Activated naive CD4-positive, alpha-beta T cell treated with anti-CD3 and anti-CD28 coated beads, Interleukin-2, amount 50 U/mL, for 72 hours (primary cell): ENCODE results near the gene RTN4RL1. TPM values are rescaled to one million over a fixed set of nuclear protein-coding genes. Genes with fewer than 3 reads are reported as not detected.

ENCODE experiments used
- ATAC-seq, 2 donors: fragments of 150-1000 bp; cut with Tn5 transposase; 2 replicates each; pipeline ENCODE4 v1.10.0; 2021; ENCODE audit warnings: mild to moderate bottlenecking in 2 of 2, moderate library complexity in 2 of 2
- DNase-seq, 2 donors: peaks; one replicate each; pipeline ENCODE4 v3.0.0; 2021 to 2022; ENCODE audit warnings: low spot score in 2 of 2
- H3K27ac Mint-ChIP-seq, 2 donors: one replicate each; pipeline ENCODE4 v1.8.0; 2022; ENCODE audit warnings: mild to moderate bottlenecking in 2 of 2, mixed read lengths in 2 of 2
- H3K36me3 Mint-ChIP-seq, 2 donors: one replicate each; pipeline ENCODE4 v1.8.0; 2022; ENCODE audit warnings: mixed read lengths in 2 of 2
- H3K9me3 Mint-ChIP-seq, 2 donors: one replicate each; pipeline ENCODE4 v1.8.0; 2022; ENCODE audit warnings: mixed read lengths in 2 of 2
- total RNA-seq, 2 donors: library from RNA; stranded (reverse); gene quantifications; one replicate each; pipeline ENCODE4 v1.2.3, GENCODE V29; 2022

RTN4RL1 gene
- total RNA-seq, 2 donors from 2014 or later, result 0.06 to 0.07 TPM

- no peaks in the 10 kb centered on the region for H3K36me3 Mint-ChIP-seq
- no peak for DNase-seq
Measured at GRCh38 chr17:1980665-1981250, 44.4 kb downstream of the RTN4RL1 start.

GRCh38 chr17:1979182-1979985 is 45.8 kb downstream of the RTN4RL1 start:
- DNase-seq, result no peak
- no peak for ATAC-seq
- H3K27ac Mint-ChIP-seq, result no peak overlapping the region

More at GRCh38 chr17:1980665-1981250, 44.4 kb downstream of the RTN4RL1 start:
- ATAC-seq, result no peak
- no peak overlapping the region for H3K27ac Mint-ChIP-seq
- no peaks in the 10 kb centered on the region for H3K9me3 Mint-ChIP-seq

DNA sequence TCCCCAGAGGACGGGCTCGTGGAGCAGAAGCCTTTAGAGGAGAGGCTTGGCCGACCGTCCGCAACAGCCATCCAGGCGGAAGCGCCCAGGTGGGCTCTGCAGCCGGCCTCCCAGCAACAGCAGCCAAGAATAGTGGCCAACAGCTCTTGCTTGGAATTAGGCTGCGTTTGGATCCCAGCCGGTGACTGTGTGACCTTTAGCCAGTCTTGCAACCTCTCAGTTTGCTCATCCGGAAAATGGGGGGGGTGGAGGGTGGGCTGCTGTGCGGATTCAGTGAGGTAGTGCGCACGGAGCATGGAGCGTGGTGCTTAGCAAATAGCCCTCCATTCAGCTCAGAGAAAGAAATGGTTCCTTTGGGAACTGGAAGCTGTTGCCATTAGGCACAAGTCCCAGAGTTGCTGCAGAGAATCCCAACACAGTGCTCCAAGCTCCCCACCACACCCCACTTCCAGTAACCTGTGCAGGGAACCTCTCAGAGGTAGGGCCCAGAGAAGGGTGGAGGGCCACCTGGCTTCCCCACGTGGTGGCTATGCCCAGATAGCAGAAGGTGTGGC is 46.7 kb downstream of the RTN4RL1 start:
- Mint-ChIP-seq H3K9me3 (no peaks in the 10 kb centered on the region), H3K36me3 (no peaks in the 10 kb centered on the region), H3K27ac (no peak overlapping the region)
- DNase-seq, result no peak
- ATAC-seq, result no peak

More at GRCh38 chr17:1979182-1979985, 45.8 kb downstream of the RTN4RL1 start:
- H3K9me3 Mint-ChIP-seq, result no peaks in the 10 kb centered on the region
- no peaks in the 10 kb centered on the region for H3K36me3 Mint-ChIP-seq

GRCh38 chr17:1977583-1978395 is 47.3 kb downstream of the RTN4RL1 start:
- no peak overlapping the region for H3K27ac Mint-ChIP-seq
- no peaks in the 10 kb centered on the region for H3K36me3 Mint-ChIP-seq
- DNase-seq (no peak), ATAC-seq (no peak)
- no peaks in the 10 kb centered on the region for H3K9me3 Mint-ChIP-seq

GRCh38 chr17:1976683-1977064 is 48.5 kb downstream of the RTN4RL1 start:
- Mint-ChIP-seq H3K27ac (no peak overlapping the region), H3K36me3 (no peaks in the 10 kb centered on the region), H3K9me3 (no peaks in the 10 kb centered on the region)
- DNase-seq (no peak), ATAC-seq (no peak)

GRCh38 chr17:1976000-1976682 is 49.0 kb downstream of the RTN4RL1 start:
- peak in 1 of 2 donors; percentile 75 for ATAC-seq
- no peaks in the 10 kb centered on the region for H3K36me3 Mint-ChIP-seq
- no peak overlapping the region for H3K27ac Mint-ChIP-seq
- no peak for DNase-seq
- H3K9me3 Mint-ChIP-seq, result no peaks in the 10 kb centered on the region

DNA sequence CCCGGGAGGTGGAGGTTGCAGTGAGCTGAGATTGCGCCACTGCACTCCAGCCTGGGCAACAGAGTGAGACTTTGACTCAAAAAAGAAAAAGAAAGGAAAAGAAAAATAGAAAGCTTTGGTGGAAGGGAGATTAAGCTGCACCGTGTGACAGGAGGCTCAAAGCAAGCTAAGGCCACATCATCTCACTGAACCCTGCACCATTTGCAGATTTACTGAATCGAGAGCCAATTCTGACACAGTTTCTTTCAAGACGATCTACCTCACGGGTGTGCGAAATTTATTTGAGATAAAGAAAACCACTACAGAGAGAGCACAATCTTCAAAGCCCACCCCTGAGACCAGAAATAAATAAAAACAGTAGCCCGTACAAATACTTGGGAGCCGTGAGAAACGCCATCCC is 49.6 kb downstream of the RTN4RL1 start:
- Mint-ChIP-seq H3K36me3 (peaks cover 0 to 2% of the 10 kb centered on the region in 2 donors), H3K27ac (peak overlapping the region in 1 of 2 donors; percentile 45), H3K9me3 (no peaks in the 10 kb centered on the region)
- DNase-seq (no peak), ATAC-seq (peak in 1 of 2 donors; percentile 69)

DNA sequence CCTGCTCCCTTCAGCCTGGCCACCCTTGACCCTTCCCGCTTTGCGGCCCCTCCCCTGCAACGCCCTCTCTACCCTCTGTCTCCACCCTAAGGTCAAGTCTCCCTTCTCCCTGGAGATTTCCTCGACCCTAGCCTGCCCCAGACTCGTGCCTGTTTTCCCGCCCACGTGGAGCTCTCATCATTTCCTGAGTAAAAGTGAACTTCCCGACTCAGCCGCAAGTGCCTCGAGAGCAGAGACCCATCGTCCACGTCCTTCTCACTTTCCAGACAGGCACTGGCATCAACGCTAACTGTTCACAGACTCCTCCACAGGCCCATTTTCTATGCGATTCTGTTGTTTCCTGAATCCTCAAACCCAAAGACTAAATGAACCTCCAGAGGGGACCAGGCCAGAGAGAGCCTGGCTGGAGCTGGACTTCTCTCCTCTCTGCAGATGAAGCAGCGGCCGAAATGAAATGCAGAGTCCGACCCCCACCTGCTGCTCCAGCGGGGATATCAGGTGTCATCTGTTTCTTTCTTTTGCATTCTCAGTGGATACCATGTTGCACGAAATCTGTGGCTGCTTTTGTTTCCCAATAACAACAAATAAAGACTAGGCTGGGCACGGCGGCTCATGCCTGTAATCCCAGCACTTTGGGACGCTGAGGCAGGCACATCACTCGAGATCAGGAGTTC is 52.5 kb downstream of the RTN4RL1 start:
- DNase-seq (no peak), ATAC-seq (no peak)
- Mint-ChIP-seq H3K36me3 (peaks cover 0 to 16% of the 10 kb centered on the region in 2 donors), H3K27ac (no peak overlapping the region), H3K9me3 (peaks cover 0 to 7% of the 10 kb centered on the region in 2 donors)

DNA sequence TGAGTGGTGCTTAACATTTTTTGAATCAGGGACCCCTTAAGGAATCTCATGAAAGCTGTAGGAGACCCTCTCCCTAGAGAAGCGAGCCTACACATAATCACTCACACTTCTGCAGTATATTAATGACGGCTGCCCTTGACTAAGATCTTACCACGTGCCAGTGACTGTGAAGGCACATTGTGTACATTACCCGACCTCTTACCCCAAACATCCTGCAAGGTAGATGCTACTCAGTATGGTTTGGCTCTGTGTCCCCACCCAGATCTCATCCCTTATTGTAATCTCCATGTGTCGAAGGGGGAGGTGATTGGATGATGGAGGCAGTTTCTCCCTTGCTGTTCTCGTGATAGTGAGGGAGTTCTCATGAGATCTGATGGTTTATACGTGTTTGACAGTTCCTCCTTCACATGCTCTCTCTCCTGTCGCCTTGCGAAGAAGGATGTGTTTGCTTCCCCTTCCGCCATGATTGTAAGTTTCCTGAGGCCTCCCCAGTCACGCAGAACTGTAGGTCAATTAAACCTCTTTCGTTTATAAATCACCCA is 54.2 kb downstream of the RTN4RL1 start:
- peaks cover 0 to 16% of the 10 kb centered on the region in 2 donors for H3K36me3 Mint-ChIP-seq
- no peak overlapping the region for H3K27ac Mint-ChIP-seq
- no peak for DNase-seq
- ATAC-seq, result no peak
- peaks cover 0 to 7% of the 10 kb centered on the region in 2 donors for H3K9me3 Mint-ChIP-seq

- peaks cover 0 to 7% of the 10 kb centered on the region in 2 donors for H3K9me3 Mint-ChIP-seq
- ATAC-seq (no peak), DNase-seq (no peak)
- H3K27ac Mint-ChIP-seq, result no peak overlapping the region
- H3K36me3 Mint-ChIP-seq, result peaks cover 0 to 16% of the 10 kb centered on the region in 2 donors
Measured at GRCh38 chr17:1969712-1970111, 55.4 kb downstream of the RTN4RL1 start.

DNA sequence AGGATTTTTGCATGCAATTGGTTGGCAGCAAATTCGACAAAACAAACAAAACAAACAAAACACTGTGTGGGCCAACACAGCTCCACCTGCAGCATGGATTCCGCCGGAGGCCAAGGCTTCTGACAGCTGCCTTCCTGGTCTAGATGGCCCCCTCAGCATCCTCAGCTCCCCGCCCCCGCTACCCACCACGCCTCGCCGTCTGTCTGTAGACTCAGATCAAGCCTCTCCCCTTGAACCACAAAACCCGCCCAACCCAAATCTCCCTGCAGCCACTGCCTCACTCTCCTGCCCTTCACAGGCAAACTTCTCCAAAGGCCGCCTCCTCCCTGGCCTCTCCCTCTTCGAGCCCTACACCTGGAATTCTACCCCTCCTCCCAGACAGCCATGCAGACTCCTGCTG is 57.9 kb downstream of the RTN4RL1 start:
- Mint-ChIP-seq H3K36me3 (peaks cover 0 to 16% of the 10 kb centered on the region in 2 donors), H3K9me3 (peaks cover 0 to 7% of the 10 kb centered on the region in 2 donors), H3K27ac (no peak overlapping the region)
- DNase-seq (no peak), ATAC-seq (no peak)

DNA sequence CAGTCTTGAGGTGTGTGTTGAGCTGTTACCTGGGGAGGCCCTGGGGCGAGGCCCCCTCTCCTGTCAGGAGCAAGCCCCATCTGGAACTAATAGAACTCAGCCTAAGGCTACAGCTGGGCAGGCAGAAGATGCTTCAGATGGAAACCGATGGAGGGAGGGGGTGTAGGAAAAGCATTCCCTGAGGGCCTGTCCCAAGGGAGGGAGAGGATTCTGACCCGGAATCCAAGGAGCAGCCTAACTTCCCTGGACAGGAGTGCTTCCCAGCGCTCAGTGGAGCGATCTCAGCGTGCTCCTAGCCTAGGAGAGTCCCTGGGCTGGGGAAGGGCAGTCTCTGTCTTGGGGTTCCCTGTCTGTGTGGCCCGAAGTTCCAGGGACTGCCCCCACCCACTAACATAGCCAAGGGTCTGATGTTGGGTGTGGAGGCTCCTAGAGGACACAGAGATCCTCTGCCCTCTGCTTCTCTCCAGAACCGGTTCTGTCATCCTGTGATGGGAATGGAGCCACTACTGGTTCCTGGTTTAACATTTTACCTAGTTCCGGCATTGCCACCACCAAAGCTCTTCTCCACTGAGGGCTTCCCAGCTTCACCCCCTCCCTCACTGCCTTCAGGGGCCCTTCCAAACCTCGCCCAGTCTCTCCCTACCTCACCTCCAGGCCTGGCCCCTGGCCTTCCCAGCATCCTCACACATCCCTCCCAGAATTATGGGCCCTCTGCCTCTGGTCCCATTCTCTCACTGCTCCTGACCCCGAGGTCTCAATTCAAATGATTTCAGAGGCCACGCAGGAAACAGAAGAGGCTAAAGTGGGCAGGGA is 58.7 kb downstream of the RTN4RL1 start:
- H3K9me3 Mint-ChIP-seq, result peaks cover 0 to 7% of the 10 kb centered on the region in 2 donors
- no peak for ATAC-seq
- peaks cover 0 to 16% of the 10 kb centered on the region in 2 donors for H3K36me3 Mint-ChIP-seq
- no peak overlapping the region for H3K27ac Mint-ChIP-seq
- no peak for DNase-seq

- Mint-ChIP-seq H3K27ac (no peak overlapping the region), H3K36me3 (peaks cover 0 to 15% of the 10 kb centered on the region in 2 donors), H3K9me3 (peaks cover 0 to 7% of the 10 kb centered on the region in 2 donors)
- ATAC-seq, result no peak
- DNase-seq, result no peak
Measured at GRCh38 chr17:1965556-1966273, 59.4 kb downstream of the RTN4RL1 start.

GRCh38 chr17:1963250-1963649 is 61.9 kb downstream of the RTN4RL1 start:
- no peaks in the 10 kb centered on the region for H3K9me3 Mint-ChIP-seq
- no peak for ATAC-seq

More at GRCh38 chr17:1963250-1963649, 61.9 kb downstream of the RTN4RL1 start:
- Mint-ChIP-seq H3K27ac (no peak overlapping the region), H3K36me3 (no peaks in the 10 kb centered on the region)
- no peak for DNase-seq
